Measurements from ENCODE around the gene SARNP. TPM values are rescaled to one million over a fixed set of nuclear protein-coding genes. Genes with fewer than 3 reads are reported as not detected.

Gene SARNP
- total and polyA plus RNA-seq, 2 donors (not counting 1 experiment from before 2014, with no cell fraction given) = 88.5 to 183 TPM

- peak overlapping the region; percentile 90 for H3K27ac ChIP-seq (ENCODE audit: insufficient read depth, low read length)
- H3K4me1 ChIP-seq (ENCODE audit: control insufficient read depth, extremely low read depth, insufficient read depth, low read length) = peaks cover 61% of the 10 kb centered on the region
These were observed 95.8 kb downstream of the SARNP start for GRCh38 chr12:55721601-55722213.

DNA sequence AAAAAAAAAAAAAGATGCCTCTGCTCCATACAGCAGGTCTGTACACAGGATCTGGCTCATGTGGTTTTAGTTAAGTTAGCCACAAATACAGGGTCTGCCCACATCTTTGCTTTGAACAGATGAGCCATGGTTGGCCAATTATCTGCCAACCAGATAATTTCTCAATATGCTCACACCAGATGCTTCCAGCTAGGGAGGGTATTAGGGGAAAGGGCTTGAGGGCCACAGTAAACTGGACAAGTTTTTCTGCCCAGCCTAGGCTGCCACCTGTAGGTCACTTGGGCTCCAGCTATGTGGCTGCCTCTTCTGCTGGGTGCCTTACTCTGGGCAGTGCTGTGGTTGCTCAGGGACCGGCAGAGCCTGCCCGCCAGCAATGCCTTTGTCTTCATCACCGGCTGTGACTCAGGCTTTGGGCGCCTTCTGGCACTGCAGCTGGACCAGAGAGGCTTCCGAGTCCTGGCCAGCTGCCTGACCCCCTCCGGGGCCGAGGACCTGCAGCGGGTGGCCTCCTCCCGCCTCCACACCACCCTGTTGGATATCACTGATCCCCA, 96.6 kb downstream of the SARNP start:
- H3K4me1 ChIP-seq (ENCODE audit: control insufficient read depth, extremely low read depth, insufficient read depth, low read length) = peaks cover 58% of the 10 kb centered on the region
- peak overlapping the region; percentile 80 for H3K4me2 ChIP-seq (ENCODE audit: extremely low read depth, insufficient read depth, low read length)
- H3K79me2 ChIP-seq (ENCODE audit: control insufficient read depth, insufficient read depth, low read length) = peaks cover 24% of the 10 kb centered on the region
- H3K9me3 ChIP-seq (ENCODE audit: control insufficient read depth, insufficient read depth, low read depth, low read length) = no peaks in the 10 kb centered on the region
- peak; percentile 93 to 95 for DNase-seq (ENCODE audit: low read depth in 2 of 2)
- H3K9ac ChIP-seq (ENCODE audit: insufficient read depth, low read length) = peak overlapping the region; percentile 10
- H4K20me1 ChIP-seq (ENCODE audit: control insufficient read depth, extremely low read depth, insufficient read depth, low read length) = no peaks in the 10 kb centered on the region
- TF ChIP-seq, protein P1, sequence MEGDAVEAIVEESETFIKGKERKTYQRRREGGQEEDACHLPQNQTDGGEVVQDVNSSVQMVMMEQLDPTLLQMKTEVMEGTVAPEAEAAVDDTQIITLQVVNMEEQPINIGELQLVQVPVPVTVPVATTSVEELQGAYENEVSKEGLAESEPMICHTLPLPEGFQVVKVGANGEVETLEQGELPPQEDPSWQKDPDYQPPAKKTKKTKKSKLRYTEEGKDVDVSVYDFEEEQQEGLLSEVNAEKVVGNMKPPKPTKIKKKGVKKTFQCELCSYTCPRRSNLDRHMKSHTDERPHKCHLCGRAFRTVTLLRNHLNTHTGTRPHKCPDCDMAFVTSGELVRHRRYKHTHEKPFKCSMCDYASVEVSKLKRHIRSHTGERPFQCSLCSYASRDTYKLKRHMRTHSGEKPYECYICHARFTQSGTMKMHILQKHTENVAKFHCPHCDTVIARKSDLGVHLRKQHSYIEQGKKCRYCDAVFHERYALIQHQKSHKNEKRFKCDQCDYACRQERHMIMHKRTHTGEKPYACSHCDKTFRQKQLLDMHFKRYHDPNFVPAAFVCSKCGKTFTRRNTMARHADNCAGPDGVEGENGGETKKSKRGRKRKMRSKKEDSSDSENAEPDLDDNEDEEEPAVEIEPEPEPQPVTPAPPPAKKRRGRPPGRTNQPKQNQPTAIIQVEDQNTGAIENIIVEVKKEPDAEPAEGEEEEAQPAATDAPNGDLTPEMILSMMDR (conservative IDR thresholded peaks at IDR 0.05 in 1 of 2, IDR thresholded peaks at IDR 0.05 in 1 of 2; ENCODE audit: low read depth in 1 of 2, low read length in 2 of 2) = peak; percentile 40 to 57
- TF ChIP-seq EZH2 (IDR thresholded peaks at IDR 0.05; ENCODE audit: low read length, missing control alignments) = no peak
- no peaks in the 10 kb centered on the region for H3K27me3 ChIP-seq (ENCODE audit: control insufficient read depth, insufficient read depth, low read length)
- H3K4me3 ChIP-seq (replicated peaks in 1 of 4; ENCODE audit: control extremely low read depth in 1 of 4, insufficient read depth in 1 of 4, low read depth in 3 of 4, low read length in 4 of 4) = peak overlapping the region in 2 of 4 experiments; percentile 22 to 43
- H3K27ac ChIP-seq (ENCODE audit: insufficient read depth, low read length) = peak overlapping the region; percentile 90
- H3K36me3 ChIP-seq (ENCODE audit: control insufficient read depth, insufficient read depth, low read length) = peaks cover 16% of the 10 kb centered on the region
- H2AFZ ChIP-seq (ENCODE audit: low read length) = no peak overlapping the region

More at GRCh38 chr12:55721601-55722213, 95.8 kb downstream of the SARNP start:
- Histone ChIP-seq H4K20me1 (ENCODE audit: control insufficient read depth, extremely low read depth, insufficient read depth, low read length) (no peaks in the 10 kb centered on the region), H2AFZ (ENCODE audit: low read length) (no peak overlapping the region), H3K79me2 (ENCODE audit: control insufficient read depth, insufficient read depth, low read length) (peaks cover 32% of the 10 kb centered on the region), H3K27me3 (ENCODE audit: control insufficient read depth, insufficient read depth, low read length) (no peaks in the 10 kb centered on the region), H3K36me3 (ENCODE audit: control insufficient read depth, insufficient read depth, low read length) (peaks cover 18% of the 10 kb centered on the region), H3K4me2 (ENCODE audit: extremely low read depth, insufficient read depth, low read length) (peak overlapping the region; percentile 17), H3K9ac (ENCODE audit: insufficient read depth, low read length) (no peak overlapping the region), H3K9me3 (ENCODE audit: control insufficient read depth, insufficient read depth, low read depth, low read length) (no peaks in the 10 kb centered on the region), H3K4me3 (replicated peaks in 1 of 4; ENCODE audit: control extremely low read depth in 1 of 4, insufficient read depth in 1 of 4, low read depth in 3 of 4, low read length in 4 of 4) (peak overlapping the region in 2 of 4 experiments; percentile 2 to 43)
- TF ChIP-seq EZH2 (IDR thresholded peaks at IDR 0.05; ENCODE audit: low read length, missing control alignments) = no peak
- TF ChIP-seq, protein P1 (conservative IDR thresholded peaks at IDR 0.05 in 1 of 2, IDR thresholded peaks at IDR 0.05 in 1 of 2; ENCODE audit: low read depth in 1 of 2, low read length in 2 of 2) = no peak
- DNase-seq (ENCODE audit: low read depth in 2 of 2) = no peak

DNA sequence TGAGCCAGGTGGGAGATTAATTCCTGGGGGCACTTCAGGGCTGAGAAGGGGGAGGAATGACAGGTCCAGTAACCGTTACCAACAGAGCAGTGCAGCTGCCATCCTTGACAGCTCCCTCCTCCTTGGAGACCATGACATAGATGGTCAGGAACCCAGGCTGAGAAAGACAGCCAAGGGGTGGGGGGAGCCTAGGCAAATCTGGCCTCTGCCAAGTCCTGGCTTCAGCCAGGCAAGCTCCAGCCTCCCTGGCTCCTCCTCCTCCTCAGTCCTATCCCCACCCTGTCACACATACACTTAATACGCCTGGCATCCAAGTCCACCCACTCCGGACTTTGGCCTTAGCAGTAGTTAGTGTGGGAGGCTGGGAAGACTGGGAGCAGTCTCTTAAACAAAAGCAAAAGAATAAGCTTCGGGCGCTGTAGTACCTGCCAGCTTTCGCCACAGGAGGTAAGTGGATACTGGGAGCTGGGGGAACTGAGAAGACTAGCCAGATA, 97.4 kb downstream of the SARNP start, which contains the start of gene RDH5:
TSS of gene RDH5 (plus strand) at position 323 of the 494 bp plus-strand sequence. CDS start 792 bp downstream, outside the sequence.
- H3K9me3 ChIP-seq (ENCODE audit: control insufficient read depth, insufficient read depth, low read depth, low read length) = no peaks in the 10 kb centered on the region
- H3K4me2 ChIP-seq (ENCODE audit: extremely low read depth, insufficient read depth, low read length) = peak within 1 kb of the TSS; percentile 80
- H2AFZ ChIP-seq (ENCODE audit: low read length) = no peak within 1 kb of the TSS
- DNase-seq (ENCODE audit: low read depth in 2 of 2) = peak; percentile 79 to 96
- H3K27ac ChIP-seq (ENCODE audit: insufficient read depth, low read length) = peak within 1 kb of the TSS; percentile 90
- peaks cover 10% of the 10 kb centered on the region for H3K36me3 ChIP-seq (ENCODE audit: control insufficient read depth, insufficient read depth, low read length)
- TF ChIP-seq, protein P1 (conservative IDR thresholded peaks at IDR 0.05 in 1 of 2, IDR thresholded peaks at IDR 0.05 in 1 of 2; ENCODE audit: low read depth in 1 of 2, low read length in 2 of 2) = no peak
- no peak for TF ChIP-seq EZH2 (IDR thresholded peaks at IDR 0.05; ENCODE audit: low read length, missing control alignments)
- peak within 1 kb of the TSS; percentile 10 for H3K9ac ChIP-seq (ENCODE audit: insufficient read depth, low read length)
- no peaks in the 10 kb centered on the region for H3K27me3 ChIP-seq (ENCODE audit: control insufficient read depth, insufficient read depth, low read length)
- H3K4me1 ChIP-seq (ENCODE audit: control insufficient read depth, extremely low read depth, insufficient read depth, low read length) = peaks cover 59% of the 10 kb centered on the region
- H4K20me1 ChIP-seq (ENCODE audit: control insufficient read depth, extremely low read depth, insufficient read depth, low read length) = no peaks in the 10 kb centered on the region
- peaks cover 16% of the 10 kb centered on the region for H3K79me2 ChIP-seq (ENCODE audit: control insufficient read depth, insufficient read depth, low read length)
- peak within 1 kb of the TSS; percentile 12 to 43 (median 19) for H3K4me3 ChIP-seq (replicated peaks in 1 of 4; ENCODE audit: control extremely low read depth in 1 of 4, insufficient read depth in 1 of 4, low read depth in 3 of 4, low read length in 4 of 4)
